Hepatocyte (in vitro differentiated cells): ENCODE results near the gene SPDEF. TPM values are rescaled to one million over a fixed set of nuclear protein-coding genes. Genes with fewer than 3 reads are reported as not detected.

ENCODE experiments used
- DNase-seq: peaks from one replicate; pipeline ENCODE4 v3.0.0-alpha.2; 2016; ENCODE audit warnings: low spot score
- H2AFZ ChIP-seq: fragments of 200-600 bp; sonication (generic); 2 replicates; pipeline ENCODE4 v1.6.0; 2016; ENCODE audit warnings: antibody characterized with exemption, mild to moderate bottlenecking
- H3K27ac ChIP-seq: fragments of 200-600 bp; sonication (generic); 2 replicates; pipeline ENCODE4 v1.5.1; 2016; ENCODE audit warnings: mild to moderate bottlenecking
- H3K27me3 ChIP-seq: fragments of 200-600 bp; sonication (generic); 2 replicates; pipeline ENCODE4 v1.6.1; 2016
- H3K36me3 ChIP-seq: fragments of 200-600 bp; sonication (generic); replicated peaks from 2 replicates; pipeline ENCODE4 v1.5.1; 2016; ENCODE audit warnings: low read depth; ENCODE audit not compliant: insufficient read depth
- H3K4me1 ChIP-seq: fragments of 200-600 bp; sonication (generic); 2 replicates; pipeline ENCODE4 v1.5.1; 2016; ENCODE audit warnings: mild to moderate bottlenecking, moderate library complexity; ENCODE audit not compliant: insufficient read depth
- H3K4me2 ChIP-seq: fragments of 200-600 bp; sonication (generic); 2 replicates; pipeline ENCODE4 v1.6.0; 2016
- H3K4me3 ChIP-seq: fragments of 200-600 bp; sonication (generic); 2 replicates; pipeline ENCODE4 v1.5.1; 2016; ENCODE audit warnings: mild to moderate bottlenecking
- H3K79me2 ChIP-seq: fragments of 200-600 bp; sonication (generic); 2 replicates; pipeline ENCODE4 v1.6.0; 2017; ENCODE audit warnings: mild to moderate bottlenecking
- H3K9me2 ChIP-seq: fragments of 200-600 bp; sonication (generic); replicated peaks from 2 replicates; pipeline ENCODE4 v1.6.0; 2017; ENCODE audit warnings: mild to moderate bottlenecking; ENCODE audit not compliant: insufficient read depth
- H3K9me3 ChIP-seq: fragments of 200-600 bp; sonication (generic); 2 replicates; pipeline ENCODE4 v1.5.1; 2016; ENCODE audit warnings: low read depth, mild to moderate bottlenecking
- H4K20me1 ChIP-seq: fragments of 200-600 bp; sonication (generic); 2 replicates; pipeline ENCODE4 v1.6.0; 2016; ENCODE audit warnings: mild to moderate bottlenecking; ENCODE audit not compliant: insufficient read depth, poor library complexity, severe bottlenecking
- CTCF ChIP-seq: fragments of 200-600 bp; sonication (generic); IDR thresholded peaks from 2 replicates; pipeline ENCODE4 v1.5.1; 2016; ENCODE audit warnings: antibody characterized with exemption, mild to moderate bottlenecking; ENCODE audit not compliant: poor library complexity
- EZH2 ChIP-seq: fragments of 200-600 bp; sonication (generic); IDR thresholded peaks from 2 replicates; pipeline ENCODE4 v1.6.1; 2016; ENCODE audit warnings: antibody characterized with exemption, mild to moderate bottlenecking, borderline replicate concordance
- EZH2phosphoT487 ChIP-seq: fragments of 200-600 bp; sonication (generic); IDR thresholded peaks from one replicate; pipeline ENCODE4 v1.6.1; 2018; ENCODE audit warnings: antibody characterized with exemption, mild to moderate bottlenecking, low read depth, moderate library complexity; ENCODE audit not compliant: unreplicated experiment, severe bottlenecking
- WGBS: methylation state at CpG from one replicate; pipeline ENCODE4 v1.1.6; 2016; ENCODE audit warnings: low lambda C conversion rate; ENCODE audit errors: missing lambda C conversion rate; 5-methylcytosine and 5-hydroxymethylcytosine counted together
- polyA plus RNA-seq: library from polyadenylated mRNA; unstranded; fragments of >200 nt; fragmentation: Nextera tagmentation; extraction: Ambion mirVana; gene quantifications from 2 replicates; pipeline ENCODE4 v1.2.1, GENCODE V29; 2016
- total RNA-seq: library from RNA; depleted of rRNA; stranded (reverse); fragments of >200 nt; gene quantifications from 2 replicates; pipeline ENCODE4 v1.2.3, GENCODE V29; 2014

SPDEF gene
- total and polyA plus RNA-seq, 2 experiments from 2014 or later: 0.80 to 1.5 TPM

GRCh38 chr6:34543421-34543820 is 12.7 kb downstream of the SPDEF start:
- 95% methylated on average over 5 of the region's 5 CpGs for WGBS
- peaks cover 7% of the 10 kb centered on the region for H3K4me1 ChIP-seq

GRCh38 chr6:34540841-34541240 is 15.3 kb downstream of the SPDEF start:
- Histone ChIP-seq H4K20me1 (no peaks in the 10 kb centered on the region), H3K4me2 (no peak overlapping the region), H3K9me2 (no peaks in the 10 kb centered on the region), H3K79me2 (no peaks in the 10 kb centered on the region), H3K27ac (no peak overlapping the region), H3K4me3 (no peak overlapping the region), H3K36me3 (no peaks in the 10 kb centered on the region), H2AFZ (no peak overlapping the region), H3K4me1 (peaks cover 9% of the 10 kb centered on the region), H3K27me3 (no peaks in the 10 kb centered on the region), H3K9me3 (no peaks in the 10 kb centered on the region)
- WGBS: 96% methylated on average over 7 of the region's 8 CpGs
- TF ChIP-seq EZH2 (no peak), EZH2phosphoT487 (no peak), CTCF (no peak)
- DNase-seq: no peak

More at GRCh38 chr6:34543421-34543820, 12.7 kb downstream of the SPDEF start:
- H2AFZ ChIP-seq: no peak overlapping the region
- H3K9me2 ChIP-seq: no peaks in the 10 kb centered on the region
- TF ChIP-seq CTCF (no peak), EZH2 (no peak), EZH2phosphoT487 (no peak)
- no peak for DNase-seq
- H3K79me2 ChIP-seq: no peaks in the 10 kb centered on the region
- H4K20me1 ChIP-seq: no peaks in the 10 kb centered on the region
- no peaks in the 10 kb centered on the region for H3K36me3 ChIP-seq
- H3K4me3 ChIP-seq: no peak overlapping the region
- H3K9me3 ChIP-seq: no peaks in the 10 kb centered on the region
- no peaks in the 10 kb centered on the region for H3K27me3 ChIP-seq
- no peak overlapping the region for H3K27ac ChIP-seq
- no peak overlapping the region for H3K4me2 ChIP-seq

GRCh38 chr6:34540222-34540621 is 15.9 kb downstream of the SPDEF start:
- TF ChIP-seq EZH2phosphoT487: no peak
- no peak for TF ChIP-seq CTCF
- no peak for TF ChIP-seq EZH2
- peaks cover 9% of the 10 kb centered on the region for H3K4me1 ChIP-seq

GRCh38 chr6:34539181-34539580 is 16.9 kb downstream of the SPDEF start:
- Histone ChIP-seq H3K36me3 (no peaks in the 10 kb centered on the region), H3K79me2 (no peaks in the 10 kb centered on the region), H3K4me2 (no peak overlapping the region), H3K27ac (no peak overlapping the region), H3K27me3 (no peaks in the 10 kb centered on the region), H2AFZ (no peak overlapping the region), H3K9me2 (no peaks in the 10 kb centered on the region), H3K9me3 (no peaks in the 10 kb centered on the region), H3K4me1 (peaks cover 9% of the 10 kb centered on the region), H4K20me1 (no peaks in the 10 kb centered on the region), H3K4me3 (no peak overlapping the region)
- no peak for DNase-seq
- TF ChIP-seq EZH2: no peak
- TF ChIP-seq CTCF: no peak
- TF ChIP-seq EZH2phosphoT487: no peak
- WGBS: 90% methylated on average over 9 of the region's 14 CpGs

More at GRCh38 chr6:34540222-34540621, 15.9 kb downstream of the SPDEF start:
- no peak overlapping the region for H3K27ac ChIP-seq
- H3K4me3 ChIP-seq: no peak overlapping the region
- no peaks in the 10 kb centered on the region for H3K36me3 ChIP-seq
- 78% methylated on average over 5 of the region's 5 CpGs for WGBS
- H3K79me2 ChIP-seq: no peaks in the 10 kb centered on the region
- no peak overlapping the region for H3K4me2 ChIP-seq
- H3K9me3 ChIP-seq: no peaks in the 10 kb centered on the region
- H2AFZ ChIP-seq: no peak overlapping the region
- no peak for DNase-seq
- H3K27me3 ChIP-seq: no peaks in the 10 kb centered on the region
- no peaks in the 10 kb centered on the region for H3K9me2 ChIP-seq
- no peaks in the 10 kb centered on the region for H4K20me1 ChIP-seq
